ENCODE data around the gene DDX59. TPM values are rescaled to one million over a fixed set of nuclear protein-coding genes. Genes with fewer than 3 reads are reported as not detected.

The DDX59 gene
- total RNA-seq: 10 to 100 TPM in 3 of 4 donors, 1 to 10 TPM in 1; 8.6 to 17.5 (median 14.6) TPM

GRCh38 chr1:200669314-200670241, at the start of gene DDX59:
Gene DDX59, minus strand, starts transcription at chr1:200669907. Its CDS starts 3,167 bp downstream, at chr1:200666740.
- intact Hi-C loops (cut with DNase I; ENCODE audit: low total_unique reads): loop anchor here (1.0 to 10.0 kb wide), 2 partner anchors 70 to 135 kb away; no protein-coding TSS in a partner anchor
- Histone ChIP-seq H3K27me3 (no peaks in the 10 kb centered on the region), H3K9me3 (no peaks in the 10 kb centered on the region), H3K27ac (peak within 1 kb of the TSS; percentile 98 to 100 (median 100)), H3K4me1 (peaks cover 10 to 34% (median 12%) of the 10 kb centered on the region in 4 donors), H3K36me3 (no peaks in the 10 kb centered on the region), H3K4me3 (peak within 1 kb of the TSS; percentile 69 to 96 (median 85))
- peak; percentile 96 for DNase-seq
- WGBS, 2 donors (ENCODE audit: low coverage in 1 of 2): 1% methylated on average over 17 to 59 of the region's 91 CpGs
- in situ Hi-C loops (cut with MboI; ENCODE audit: low pct_ligation_motif_present in 1 of 4, low pct_unique_long_range_greater_than_20kb in 1 of 4, low sequenced_read_pairs in 3 of 4): no loop called here
- TF ChIP-seq EP300 (IDR thresholded peaks at IDR 0.05; ENCODE audit: low read depth): peak; percentile 93
- no peak for TF ChIP-seq CTCF (IDR thresholded peaks at IDR 0.05)
- TF ChIP-seq POLR2A (IDR thresholded peaks at IDR 0.05): peak; percentile 96
- peak; percentile 89 to 97 (median 96) for TF ChIP-seq POLR2AphosphoS5 (IDR thresholded peaks at IDR 0.05)

GRCh38 chr1:200714504-200715187, 44.9 kb upstream of the DDX59 start:
- Histone ChIP-seq H3K27ac (no peak overlapping the region), H3K9me3 (no peaks in the 10 kb centered on the region), H3K27me3 (no peaks in the 10 kb centered on the region), H3K4me1 (no peaks in the 10 kb centered on the region), H3K36me3 (no peaks in the 10 kb centered on the region), H3K4me3 (no peak overlapping the region)
- intact Hi-C loops (cut with DNase I; ENCODE audit: low total_unique reads) (no loop called here), in situ Hi-C loops (cut with MboI; ENCODE audit: low pct_ligation_motif_present in 1 of 4, low pct_unique_long_range_greater_than_20kb in 1 of 4, low sequenced_read_pairs in 3 of 4) (no loop called here)
- no peak for DNase-seq
- 63 to 100% methylated on average over 1 to 2 of the region's 2 CpGs for WGBS, 2 donors (ENCODE audit: low coverage in 1 of 2)
- TF ChIP-seq CTCF (IDR thresholded peaks at IDR 0.05): no peak
- TF ChIP-seq POLR2A (IDR thresholded peaks at IDR 0.05): no peak
- TF ChIP-seq POLR2AphosphoS5 (IDR thresholded peaks at IDR 0.05): no peak
- TF ChIP-seq EP300 (IDR thresholded peaks at IDR 0.05; ENCODE audit: low read depth): no peak

GRCh38 chr1:200710166-200710565, 40.5 kb upstream of the DDX59 start:
- no peaks in the 10 kb centered on the region for H3K36me3 ChIP-seq
- no peaks in the 10 kb centered on the region for H3K9me3 ChIP-seq
- H3K27ac ChIP-seq: no peak overlapping the region
- H3K4me3 ChIP-seq: no peak overlapping the region
- in situ Hi-C loops (cut with MboI; ENCODE audit: low pct_ligation_motif_present in 1 of 4, low pct_unique_long_range_greater_than_20kb in 1 of 4, low sequenced_read_pairs in 3 of 4): no loop called here
- no peak for TF ChIP-seq CTCF (IDR thresholded peaks at IDR 0.05)
- TF ChIP-seq POLR2AphosphoS5 (IDR thresholded peaks at IDR 0.05): no peak
- TF ChIP-seq EP300 (IDR thresholded peaks at IDR 0.05; ENCODE audit: low read depth): no peak
- no peak for TF ChIP-seq POLR2A (IDR thresholded peaks at IDR 0.05)
- no peaks in the 10 kb centered on the region for H3K27me3 ChIP-seq
- no peak for DNase-seq
- H3K4me1 ChIP-seq: no peaks in the 10 kb centered on the region
- intact Hi-C loops (cut with DNase I; ENCODE audit: low total_unique reads): no loop called here
- 91% methylated on average over 2 of the region's 2 CpGs; no CpG with 5 or more reads in 1 of the 2 donors for WGBS, 2 donors (ENCODE audit: low coverage in 1 of 2)

- Histone ChIP-seq H3K36me3 (no peaks in the 10 kb centered on the region), H3K9me3 (no peaks in the 10 kb centered on the region), H3K27me3 (no peaks in the 10 kb centered on the region), H3K4me3 (no peak overlapping the region), H3K27ac (no peak overlapping the region), H3K4me1 (no peaks in the 10 kb centered on the region)
- no peak for DNase-seq
- WGBS, 2 donors (ENCODE audit: low coverage in 1 of 2): 80 to 87% methylated on average over 1 of the region's 1 CpG
- TF ChIP-seq POLR2AphosphoS5 (IDR thresholded peaks at IDR 0.05) (no peak), CTCF (IDR thresholded peaks at IDR 0.05) (no peak), EP300 (IDR thresholded peaks at IDR 0.05; ENCODE audit: low read depth) (no peak), POLR2A (IDR thresholded peaks at IDR 0.05) (no peak)
- intact Hi-C loops (cut with DNase I; ENCODE audit: low total_unique reads) (no loop called here), in situ Hi-C loops (cut with MboI; ENCODE audit: low pct_ligation_motif_present in 1 of 4, low pct_unique_long_range_greater_than_20kb in 1 of 4, low sequenced_read_pairs in 3 of 4) (no loop called here)
Measured at GRCh38 chr1:200708769-200709168, 39.1 kb upstream of the DDX59 start.

Data from transverse colon (tissue), 4 donors.